GM21723 (cell line): ENCODE results near the gene NRG2.

Experiments used
- ATAC-seq: cut with Tn5 transposase; IDR thresholded peaks from one replicate; pipeline ENCODE4 v1.9.1; 2021; ENCODE audit warnings: mild to moderate bottlenecking, moderate library complexity; ENCODE audit not compliant: unreplicated experiment

The NRG2 gene

DNA sequence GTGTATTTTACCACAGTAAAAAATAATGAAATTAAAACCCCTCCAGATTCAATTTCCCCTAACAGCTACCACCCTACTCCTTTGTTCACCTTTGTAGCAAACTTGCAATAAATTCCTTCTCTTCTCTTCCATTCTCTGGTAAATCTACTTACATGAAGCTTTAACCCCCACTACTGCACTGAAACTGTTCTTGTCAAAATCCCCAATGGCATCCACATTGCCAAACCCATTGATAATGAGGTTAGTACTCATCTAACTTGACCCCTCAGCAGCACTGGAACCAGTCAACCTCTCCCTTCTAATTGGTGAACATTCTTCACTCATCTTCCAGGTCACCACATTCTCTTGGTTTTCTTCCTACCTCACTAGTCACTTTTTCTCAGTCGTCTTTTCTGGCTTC, 29.6 kb downstream of the NRG2 start:
- no peak for ATAC-seq

DNA sequence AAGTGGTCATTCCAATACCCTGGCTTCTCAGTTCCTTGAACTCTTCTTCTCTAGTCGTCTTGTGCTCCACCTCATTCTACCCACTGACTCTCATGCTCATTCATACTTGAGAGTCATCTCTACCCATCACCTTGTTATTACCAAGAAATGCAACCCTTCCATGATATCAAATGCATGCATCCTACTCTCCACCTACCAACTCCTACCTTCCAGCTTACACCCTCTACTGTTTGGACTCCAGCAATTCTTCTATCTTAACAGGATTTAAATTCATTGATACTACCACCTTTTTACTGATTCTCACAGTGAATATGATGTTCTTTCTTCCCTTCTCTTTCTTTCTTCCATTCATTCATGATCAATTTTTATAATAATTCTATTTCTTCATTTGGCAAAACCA, 30.7 kb downstream of the NRG2 start:
- no peak for ATAC-seq

DNA sequence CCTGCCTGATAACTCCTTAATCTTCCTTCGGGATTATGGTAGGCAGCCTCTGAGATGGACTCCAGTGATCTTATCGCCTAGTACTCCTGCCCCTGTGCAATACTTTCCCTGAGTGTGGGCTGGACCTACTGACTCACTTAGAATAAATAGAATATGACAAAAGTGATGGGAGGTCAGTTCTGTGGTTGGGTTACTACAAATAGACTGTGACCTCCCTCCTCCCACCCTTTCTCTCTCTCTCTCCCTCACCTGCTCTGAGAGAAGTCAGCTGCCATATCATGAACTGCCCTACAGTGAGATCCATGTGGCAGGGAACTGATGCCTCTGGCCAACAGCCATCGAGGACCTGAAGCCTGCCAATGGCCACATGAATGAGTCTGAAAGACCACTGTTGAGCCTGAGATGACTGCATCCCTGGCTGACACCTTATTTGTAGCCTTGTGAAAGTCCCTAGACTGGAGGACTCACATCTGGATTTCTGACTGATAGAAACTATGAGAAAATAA, 31.7 kb downstream of the NRG2 start:
- peak; percentile 87 for ATAC-seq

DNA sequence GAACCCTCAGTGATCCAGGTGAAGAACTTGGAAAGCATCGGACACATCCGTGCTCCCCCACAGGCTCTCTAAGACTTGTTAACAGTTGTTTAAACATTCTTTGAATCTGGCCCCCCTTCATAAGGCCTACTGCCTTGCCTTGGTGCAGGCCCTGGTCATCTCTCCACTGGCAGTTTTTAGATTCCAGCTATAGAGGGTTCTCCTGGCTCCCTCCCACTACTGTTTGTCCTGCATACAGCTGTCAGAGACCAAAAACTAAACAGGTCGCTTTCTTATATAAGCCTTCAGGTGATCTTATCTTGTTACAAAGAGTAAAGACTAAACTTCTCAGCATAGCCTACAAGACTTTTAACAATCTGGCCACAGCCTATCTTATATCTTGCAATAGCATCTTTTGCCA, 32.3 kb downstream of the NRG2 start:
- ATAC-seq, result peak; percentile 15

DNA sequence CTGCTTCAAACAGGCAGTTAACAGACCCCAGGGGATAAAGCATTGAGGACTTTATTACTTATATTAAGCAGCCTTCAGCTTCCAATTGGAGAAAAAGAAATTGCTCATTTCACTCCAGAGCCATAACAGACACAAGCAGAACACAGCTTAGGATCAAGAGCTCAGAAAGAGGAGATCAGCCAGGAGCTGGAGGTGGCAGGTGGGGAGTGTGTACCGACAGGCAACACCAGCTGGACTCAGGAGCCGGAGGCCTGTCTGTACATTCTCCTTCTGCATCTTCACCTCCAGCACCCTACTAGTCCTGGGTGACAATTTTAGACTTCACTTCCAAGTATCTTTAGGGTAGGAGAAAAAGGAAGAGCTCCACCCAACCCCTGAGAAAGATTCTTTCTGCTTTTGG, 35.8 kb downstream of the NRG2 start:
- ATAC-seq, result no peak

DNA sequence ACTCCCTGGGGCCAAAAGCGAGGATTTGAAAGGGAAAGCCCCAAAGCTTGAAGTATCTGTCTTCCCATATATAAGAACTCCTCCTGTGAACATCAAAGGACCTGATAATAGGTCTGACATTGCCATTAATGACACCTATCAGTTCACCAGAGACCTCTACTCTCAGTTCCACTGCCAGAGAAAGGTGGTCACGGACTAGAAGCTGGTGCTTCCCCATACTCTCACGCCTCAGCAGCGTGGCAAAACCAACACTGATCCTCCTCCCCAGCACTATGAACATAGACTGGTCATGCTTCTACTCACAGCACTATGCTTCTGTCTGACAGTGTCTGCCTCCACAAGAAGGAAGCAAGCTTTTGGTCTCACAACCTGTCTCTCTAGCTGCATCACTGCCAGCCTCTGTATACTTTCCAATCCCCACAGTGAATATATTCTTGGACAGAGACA, 37.9 kb downstream of the NRG2 start:
- ATAC-seq, result peak; percentile 95

DNA sequence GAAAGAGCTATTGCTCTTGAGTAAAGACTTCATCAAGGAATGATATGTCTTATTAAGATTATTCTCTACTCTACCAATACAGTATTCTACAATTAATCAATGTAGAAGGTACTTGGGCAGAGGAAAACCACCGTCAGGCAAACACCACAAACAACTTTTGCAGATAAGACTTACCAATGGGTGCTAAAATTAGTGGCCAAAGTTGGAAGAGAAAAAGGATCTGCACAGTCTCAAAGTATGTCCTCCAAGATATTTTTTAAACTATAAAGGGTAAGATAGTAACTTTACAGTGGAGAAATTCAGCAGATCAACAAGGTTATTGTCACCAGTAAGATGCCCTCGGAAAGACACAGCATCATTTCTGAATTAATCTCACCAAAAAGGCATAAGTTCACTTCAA, 38.9 kb downstream of the NRG2 start:
- no peak for ATAC-seq

DNA sequence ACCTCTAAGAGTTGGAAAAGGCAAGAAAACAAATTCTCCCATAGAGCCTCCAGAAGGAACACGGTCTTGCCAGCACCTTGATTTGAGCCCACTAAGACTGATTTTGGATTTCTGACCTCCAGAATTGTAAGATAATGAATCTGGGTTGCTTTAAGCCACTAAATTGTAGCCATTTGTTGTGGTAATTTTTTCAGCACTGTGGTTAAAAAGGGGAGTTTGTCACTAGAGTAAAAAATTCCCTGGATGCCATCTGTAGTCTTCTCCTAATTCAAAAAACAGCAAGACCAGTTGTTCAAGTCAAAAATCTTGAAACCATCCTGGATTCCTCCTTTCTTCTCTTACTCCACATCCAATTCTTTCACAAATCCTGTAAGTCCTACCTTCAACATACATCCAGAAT, 39.6 kb downstream of the NRG2 start:
- no peak for ATAC-seq

DNA sequence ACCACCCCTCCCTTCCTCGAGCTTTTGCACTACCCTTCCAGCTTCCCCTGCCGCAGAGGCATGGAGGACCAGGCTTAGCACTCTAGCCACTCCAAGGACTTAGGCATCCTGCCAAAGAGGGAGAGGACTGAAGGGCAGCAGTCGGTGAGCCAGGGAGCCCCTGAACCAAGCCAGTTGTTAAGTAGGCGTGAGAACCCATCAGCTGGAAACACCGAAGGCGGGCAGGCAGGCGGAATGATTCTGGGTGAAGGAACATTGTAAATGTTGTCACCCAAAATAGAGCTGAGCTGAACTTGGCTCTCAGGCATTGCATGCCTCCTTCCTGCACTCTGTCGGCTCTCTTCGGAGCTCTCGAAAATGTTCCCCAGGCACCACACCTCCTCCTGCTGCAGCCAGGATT, 42.8 kb downstream of the NRG2 start:
- ATAC-seq, result no peak

DNA sequence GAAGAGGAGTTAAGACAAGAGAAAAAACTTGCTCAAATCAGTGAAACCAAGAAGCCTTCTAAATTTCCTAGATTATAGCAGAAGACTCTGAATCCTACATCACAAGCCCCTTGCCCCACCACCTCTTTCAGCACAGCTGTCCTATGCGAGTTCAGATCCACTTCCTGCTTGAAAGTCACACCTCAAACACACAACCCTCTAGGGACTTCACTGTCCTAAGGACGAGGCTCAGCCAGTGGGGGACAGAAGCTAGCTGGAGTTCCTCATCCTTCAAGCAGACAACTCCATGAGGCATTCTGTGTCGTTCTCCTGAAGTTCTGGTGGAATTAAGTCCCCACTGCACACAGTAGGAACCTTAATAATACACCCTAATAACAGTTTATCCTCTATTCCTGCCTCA, 44.3 kb downstream of the NRG2 start:
- ATAC-seq, result no peak

DNA sequence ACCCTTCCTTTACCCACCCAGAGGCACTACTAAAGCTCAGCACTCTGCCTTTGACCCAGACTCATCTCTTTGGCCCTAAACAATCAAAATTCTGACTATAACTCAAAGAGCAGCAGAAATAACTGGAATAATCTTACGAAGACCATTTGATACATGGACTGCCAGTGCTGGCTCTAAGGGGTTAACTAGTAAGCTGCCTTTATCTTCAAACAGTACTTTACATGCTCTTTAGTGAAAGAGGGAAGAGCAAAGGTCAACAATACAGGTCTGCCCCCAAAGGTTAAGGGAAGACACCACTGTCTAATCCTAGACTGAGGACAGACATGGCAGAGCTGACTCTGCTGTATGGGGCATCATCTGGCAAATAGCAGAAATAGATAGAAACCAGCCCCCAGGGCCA, 45.8 kb downstream of the NRG2 start:
- ATAC-seq, result no peak

DNA sequence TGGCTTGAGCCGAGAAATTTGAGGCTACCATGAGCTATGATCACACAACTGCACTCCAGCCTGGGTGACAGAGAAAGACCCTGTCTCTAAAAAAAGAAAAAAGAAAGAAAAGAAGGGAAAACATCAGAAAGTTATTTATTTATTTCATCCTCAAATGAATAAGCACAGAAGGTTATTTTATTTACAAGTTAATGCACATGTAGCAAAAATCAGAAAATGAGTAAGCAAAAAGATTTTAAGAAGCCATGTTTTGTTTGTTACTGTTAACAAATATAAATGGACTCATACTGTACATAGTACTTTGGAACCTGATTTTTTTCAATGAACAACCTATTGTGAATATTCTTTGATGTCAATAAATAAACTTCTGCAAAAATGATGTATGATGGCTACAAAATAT, 47.2 kb downstream of the NRG2 start:
- ATAC-seq, result no peak

DNA sequence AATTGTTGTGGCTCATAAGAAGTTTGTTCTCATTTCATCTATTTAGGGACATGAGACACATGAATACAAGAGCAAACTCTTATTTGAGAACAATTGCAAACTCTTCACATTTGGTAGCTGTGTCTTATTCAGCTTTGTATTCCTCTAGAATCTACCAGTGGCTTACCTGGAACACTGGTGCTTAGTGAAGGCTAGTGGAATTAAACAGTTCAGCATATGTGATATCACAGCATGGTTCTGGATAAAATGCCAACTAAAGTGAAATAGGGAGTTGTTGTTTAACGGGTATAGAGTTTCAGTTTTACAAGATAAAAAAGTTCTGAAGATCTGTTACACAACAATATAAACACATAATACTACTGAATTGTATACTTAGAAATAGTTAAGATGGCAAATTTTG, 48.9 kb downstream of the NRG2 start:
- ATAC-seq, result no peak

DNA sequence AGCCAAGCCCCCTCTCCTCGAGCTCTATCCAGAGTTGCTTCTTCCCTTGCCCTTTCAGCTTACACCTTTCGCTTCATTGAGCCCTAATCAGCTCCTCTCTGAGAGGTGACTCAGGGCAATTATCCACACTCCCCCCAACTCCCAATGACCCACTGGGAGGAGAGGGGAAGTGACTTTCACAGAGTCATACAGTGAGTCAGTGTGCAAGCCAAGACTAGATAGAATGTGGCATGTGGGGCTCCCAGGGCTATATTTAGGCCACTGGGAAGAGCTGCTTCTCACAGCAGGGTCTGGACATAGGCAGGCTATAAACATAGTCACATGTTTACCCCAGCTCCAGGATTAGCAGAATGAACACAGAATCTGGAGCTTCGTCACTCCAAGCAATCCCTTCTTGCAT, 57.4 kb downstream of the NRG2 start:
- no peak for ATAC-seq

DNA sequence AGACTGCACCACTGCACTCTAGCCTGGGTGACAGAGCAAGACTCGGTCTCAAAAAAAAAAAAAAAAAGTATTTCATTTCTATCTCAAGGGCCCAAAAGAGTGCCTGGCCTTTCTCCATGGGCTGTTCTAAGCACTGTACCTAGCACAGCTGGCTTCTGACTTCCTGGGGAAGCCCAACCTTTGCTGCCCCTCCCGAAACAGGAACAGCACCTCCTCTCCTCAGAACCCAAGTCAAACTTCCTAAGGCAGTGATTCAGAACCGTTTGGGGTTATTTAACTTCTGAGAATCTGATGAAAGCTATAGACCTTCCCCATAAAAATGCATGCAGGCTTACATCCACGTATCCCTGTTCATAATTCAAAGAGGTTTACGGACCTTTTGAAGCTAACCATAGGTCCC, 57.8 kb downstream of the NRG2 start:
- ATAC-seq, result no peak

DNA sequence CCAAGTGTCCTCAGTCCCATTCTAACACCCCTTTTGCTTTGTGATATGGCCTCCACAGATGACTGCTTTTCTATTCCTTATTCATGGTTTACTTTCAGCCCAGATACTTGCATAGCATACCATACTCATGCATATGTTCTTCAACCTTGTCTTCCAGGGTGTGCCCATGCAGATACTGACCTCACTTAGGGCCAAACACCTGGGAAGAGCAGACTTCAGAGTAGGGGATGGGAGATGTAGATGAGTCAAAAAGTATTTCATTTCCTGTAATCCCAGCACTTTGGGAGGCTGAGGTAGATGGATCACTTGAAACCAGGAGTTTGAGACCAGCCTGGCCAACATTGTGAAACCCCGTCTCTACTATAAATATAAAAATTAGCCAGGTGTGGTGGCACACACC, 58.3 kb downstream of the NRG2 start:
- no peak for ATAC-seq

DNA sequence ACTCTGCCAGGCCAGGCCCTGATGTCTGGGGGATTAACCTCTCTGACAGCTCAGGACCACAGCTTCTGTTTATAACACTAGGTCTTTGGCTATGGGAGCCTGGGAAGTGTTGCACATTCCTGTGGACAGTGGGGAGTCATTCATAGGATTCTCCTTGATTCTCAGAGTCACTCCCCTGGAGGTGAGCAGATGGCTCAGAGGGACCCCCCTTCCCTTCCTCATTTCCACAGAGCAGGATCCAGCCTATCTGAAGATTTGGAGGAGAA, 60.2 kb downstream of the NRG2 start:
- ATAC-seq, result no peak

DNA sequence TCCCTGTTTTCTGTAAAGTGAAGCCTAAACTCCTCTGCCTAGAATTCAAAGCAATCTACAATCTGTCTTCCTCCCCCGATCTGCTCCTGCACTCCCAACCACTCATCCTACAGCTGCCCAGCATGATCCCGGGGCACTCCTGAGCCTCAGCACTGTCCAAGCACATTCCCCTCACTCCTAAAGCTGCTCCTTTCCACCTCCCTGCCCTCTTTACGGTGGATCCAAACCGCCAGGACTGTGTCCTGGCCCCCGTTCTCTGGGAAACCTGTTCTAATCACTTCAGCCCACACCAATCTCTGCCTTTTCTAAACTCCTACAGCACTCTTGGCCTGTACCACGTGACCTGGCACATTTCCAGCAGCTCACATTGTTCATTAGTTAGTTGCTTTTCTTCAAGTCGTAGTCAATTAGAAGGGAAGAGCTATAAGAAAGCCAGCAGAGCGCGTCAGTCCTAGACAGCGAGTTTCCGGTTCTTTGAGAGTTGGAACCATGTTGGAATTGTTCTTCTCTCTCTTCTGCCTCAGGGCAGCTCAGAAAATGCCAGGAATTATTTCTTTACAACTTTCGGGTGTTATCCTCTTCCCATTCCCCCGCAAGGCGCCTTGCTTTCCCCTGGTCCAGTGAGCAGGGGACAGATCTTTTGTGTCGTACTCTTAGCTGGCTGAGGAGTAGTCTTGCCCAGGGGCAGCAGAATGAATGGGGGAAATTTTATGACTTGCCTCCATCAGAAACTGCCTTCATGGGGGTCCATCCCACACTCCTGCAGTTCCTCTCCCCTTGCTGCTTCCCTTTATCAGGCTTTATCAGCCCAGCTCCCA, 60.7 kb downstream of the NRG2 start:
- no peak for ATAC-seq

DNA sequence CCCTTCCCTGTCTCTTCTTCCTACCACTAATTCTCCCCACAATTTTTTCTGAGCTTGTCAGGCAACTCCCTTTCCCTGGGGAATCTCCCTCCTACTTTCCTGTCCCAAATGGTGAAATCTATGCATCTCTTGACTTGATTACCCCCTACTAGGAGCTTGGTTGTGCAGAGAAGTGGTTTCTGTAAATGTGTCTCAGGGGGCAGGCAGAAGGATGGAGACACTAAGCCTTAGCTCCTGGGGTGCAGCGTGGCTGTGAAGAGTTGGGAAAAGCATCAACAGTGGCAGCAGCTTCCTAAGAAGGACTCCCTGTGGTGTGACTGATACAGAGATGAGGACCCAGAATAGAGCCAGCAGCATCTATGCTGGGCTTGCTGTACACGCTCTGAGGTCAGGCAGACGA, 62.3 kb downstream of the NRG2 start:
- ATAC-seq, result no peak

DNA sequence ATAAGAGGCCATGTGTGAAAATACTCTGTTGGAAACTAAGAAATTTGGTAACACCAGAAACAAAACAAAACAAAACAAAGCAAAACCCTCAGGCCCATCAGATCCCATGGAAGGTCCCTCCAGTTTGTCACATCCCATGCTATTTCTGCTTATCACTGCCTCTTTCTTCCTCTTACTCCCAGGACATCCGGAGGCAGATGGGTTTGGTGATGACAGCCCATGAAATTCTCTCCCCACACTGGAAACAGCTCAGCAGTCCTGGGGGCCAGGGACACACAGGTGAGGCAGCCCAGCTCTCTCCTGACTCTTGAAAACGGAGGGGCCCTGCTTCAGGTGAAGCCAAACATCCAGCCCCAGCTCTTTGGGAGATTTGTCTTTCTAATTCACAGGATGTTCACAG, 63.2 kb downstream of the NRG2 start:
- ATAC-seq, result no peak

DNA sequence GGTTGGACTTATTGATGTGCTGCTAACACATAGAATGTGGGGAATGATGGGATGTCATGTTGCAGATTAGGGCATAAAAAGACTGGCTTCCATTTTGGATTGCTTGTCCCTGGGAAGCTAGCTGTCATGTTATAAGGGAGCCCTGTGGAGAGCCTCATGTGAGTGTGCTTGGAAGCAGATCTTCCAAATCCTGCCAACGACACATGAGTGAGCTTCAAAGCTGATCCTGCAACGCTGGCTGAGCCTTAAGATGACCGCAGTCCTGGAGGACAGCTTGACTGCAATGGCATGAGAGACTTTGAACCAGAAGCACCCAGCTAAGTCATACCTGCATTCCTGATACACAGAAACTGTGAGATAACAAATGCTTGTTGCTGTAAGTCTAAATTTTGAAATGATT, 63.6 kb downstream of the NRG2 start:
- ATAC-seq, result no peak

DNA sequence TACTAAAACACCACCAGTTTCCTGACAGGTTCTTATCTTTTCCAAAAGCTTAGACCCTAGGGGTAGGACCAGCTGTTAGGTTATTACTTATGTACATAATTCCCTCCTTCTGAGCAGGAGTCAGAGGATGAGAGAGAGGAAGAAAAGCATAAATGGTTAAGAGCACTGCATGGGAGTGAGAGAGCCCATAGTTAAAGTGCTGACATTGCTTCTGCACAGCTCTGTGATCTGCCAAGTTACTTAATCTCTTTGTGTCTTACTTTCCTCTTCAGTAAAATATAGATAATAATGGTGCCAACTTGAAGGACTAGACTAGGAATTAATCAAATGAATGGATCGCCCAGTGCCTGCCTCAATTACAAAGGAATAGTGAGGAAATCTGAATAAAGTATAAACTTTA, 66.4 kb downstream of the NRG2 start:
- no peak for ATAC-seq

DNA sequence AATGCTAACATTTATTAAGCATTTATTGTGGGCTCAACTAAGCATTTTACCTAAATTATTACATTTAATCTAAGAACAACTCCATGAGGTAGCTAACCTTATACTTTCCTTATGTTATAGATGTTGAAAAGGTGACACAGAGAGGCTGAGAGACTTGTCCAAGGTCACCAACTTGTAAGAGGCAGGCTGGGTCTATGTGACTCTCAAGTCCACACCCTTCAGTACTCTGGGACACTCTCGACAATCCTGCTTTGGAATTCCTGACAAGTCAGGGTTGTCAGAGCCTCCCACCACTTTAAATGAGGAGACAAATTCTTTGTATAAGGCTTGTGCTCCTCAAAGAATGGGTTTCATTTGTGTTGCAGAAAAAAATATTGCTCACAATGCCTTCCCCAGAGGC, 67.2 kb downstream of the NRG2 start:
- ATAC-seq, result no peak
